HG02759 (cell line): ENCODE data around the gene EFNA2.

Source experiments
- ATAC-seq: cut with Tn5 transposase; IDR thresholded peaks from one replicate; pipeline ENCODE4 v1.9.1; 2021; ENCODE audit warnings: mild to moderate bottlenecking, moderate library complexity; ENCODE audit not compliant: unreplicated experiment

Gene EFNA2

DNA sequence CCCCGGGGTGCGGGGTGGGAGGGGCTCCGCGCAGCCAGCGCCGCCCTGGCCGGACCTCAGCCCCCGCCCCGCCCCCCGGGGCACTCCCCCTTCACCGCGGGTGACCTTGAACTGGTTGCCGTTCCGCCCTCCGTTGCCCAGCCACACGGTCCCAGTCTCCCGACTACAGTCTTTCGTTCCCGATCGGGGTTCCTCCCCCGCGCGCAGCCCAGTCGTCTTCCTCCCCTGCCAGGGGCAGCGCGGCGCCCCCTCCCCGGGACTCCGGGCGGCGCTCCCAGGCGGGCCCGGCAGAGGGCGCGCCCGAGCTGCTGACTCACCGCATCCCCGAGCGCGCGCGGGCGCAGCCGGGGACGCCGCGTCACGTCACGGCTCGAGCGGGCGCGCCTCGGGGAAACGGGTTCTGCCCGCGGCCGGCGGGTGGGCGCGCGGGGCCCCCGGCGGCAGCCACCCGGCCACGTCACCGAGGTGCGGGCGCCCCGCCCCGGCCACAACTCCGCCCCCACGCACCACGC is 36.8 kb upstream of the EFNA2 start:
- peak; percentile 30 for ATAC-seq

DNA sequence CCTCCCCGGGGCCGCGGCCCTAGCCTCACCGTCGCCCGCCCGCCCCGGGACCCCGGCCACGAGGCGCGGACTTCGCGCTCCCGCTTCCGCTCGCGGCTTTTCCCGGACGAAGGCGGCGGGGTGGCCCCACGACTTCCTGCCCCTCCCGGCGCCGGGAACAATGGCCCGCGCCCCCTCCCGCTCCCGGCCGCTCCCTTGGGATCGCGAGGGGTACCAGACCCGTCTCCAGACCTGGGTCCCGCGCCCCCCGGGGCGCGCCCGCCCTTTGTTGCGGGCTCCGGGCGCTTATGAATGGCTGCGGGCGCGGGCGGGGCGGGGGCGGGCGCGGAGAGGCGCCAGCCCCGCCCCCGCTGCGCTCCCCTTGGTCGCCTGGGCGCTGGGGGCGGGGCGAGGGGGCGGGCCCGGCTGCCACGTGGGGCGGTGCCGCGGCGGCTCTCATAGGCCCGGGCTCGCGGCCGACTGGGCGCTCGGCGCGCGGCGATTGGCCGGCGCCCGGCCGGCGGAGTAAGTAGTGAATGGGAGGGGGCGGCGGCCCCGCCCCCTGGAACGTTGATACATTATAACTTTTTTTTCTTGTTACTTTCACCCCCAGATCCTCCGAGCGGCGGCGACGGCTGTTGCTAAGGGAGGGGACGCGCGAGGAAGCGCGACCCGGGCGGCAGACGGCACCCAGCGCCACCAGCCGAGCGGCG is 36.2 kb upstream of the EFNA2 start:
- peak; percentile 57 for ATAC-seq

DNA sequence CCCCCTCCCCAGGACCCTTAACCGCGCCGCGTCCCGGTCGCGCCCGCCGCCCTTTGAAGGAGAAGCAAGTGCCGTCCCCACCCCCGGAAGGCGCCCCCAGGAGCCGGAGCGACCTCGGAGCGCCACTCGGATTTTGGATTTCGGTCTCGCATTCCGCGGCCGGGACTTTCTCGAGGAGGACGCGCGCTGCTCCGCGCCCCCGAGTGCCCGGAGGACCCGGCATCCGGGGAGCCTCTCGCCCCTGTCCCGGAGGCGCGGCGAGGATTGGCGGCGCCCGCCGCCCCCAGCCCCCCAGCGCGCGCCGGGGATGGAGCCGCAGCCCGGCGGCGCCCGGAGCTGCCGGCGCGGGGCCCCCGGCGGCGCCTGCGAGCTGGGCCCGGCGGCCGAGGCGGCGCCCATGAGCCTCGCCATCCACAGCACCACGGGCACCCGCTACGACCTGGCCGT is 35.7 kb upstream of the EFNA2 start:
- no peak for ATAC-seq

DNA sequence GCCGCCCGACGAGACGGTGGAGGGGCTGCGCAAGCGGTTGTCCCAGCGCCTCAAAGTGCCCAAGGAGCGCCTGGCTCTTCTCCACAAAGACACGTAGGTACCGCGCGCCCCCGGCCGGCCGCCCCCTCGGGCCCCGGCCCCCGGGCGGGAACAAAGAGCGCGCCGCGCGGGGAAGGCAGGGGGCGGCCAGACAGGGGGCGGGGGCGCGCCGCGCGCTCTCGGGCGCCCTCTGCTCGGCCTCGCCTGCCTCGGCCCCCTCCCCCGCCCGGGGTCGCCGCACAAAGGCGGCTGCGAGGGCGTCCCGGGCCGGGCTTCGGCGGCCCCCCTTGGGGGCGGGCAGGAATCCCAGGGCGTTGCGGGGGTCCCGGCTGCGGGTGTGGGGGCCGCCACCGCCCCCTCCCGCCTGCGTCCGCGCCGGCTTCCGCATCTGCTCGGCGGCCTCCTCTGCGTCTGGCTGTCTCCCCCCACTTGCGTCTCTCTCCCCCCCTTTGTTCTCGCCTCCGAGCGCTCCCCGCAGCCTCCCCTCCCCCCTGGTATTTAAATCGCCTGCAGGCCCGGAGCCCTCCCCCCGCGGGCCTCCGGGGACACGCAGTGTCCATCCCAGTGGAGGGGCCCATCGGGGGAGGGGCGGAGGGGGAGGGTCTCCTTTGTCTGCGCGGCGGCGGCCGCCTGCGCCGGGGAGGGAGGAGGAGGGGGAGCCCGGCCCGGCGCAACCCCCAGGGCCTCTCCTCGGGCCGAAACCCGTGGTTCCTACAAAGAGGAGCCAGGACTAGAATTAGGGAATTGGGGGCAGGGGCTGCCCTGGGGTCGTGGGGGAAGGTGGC is 35.0 kb upstream of the EFNA2 start:
- ATAC-seq = no peak

- no peak for ATAC-seq
These were observed 34.1 kb upstream of the EFNA2 start for GRCh38 chr19:1251330-1252220.

GRCh38 chr19:1252221-1252820 is 33.4 kb upstream of the EFNA2 start:
- no peak for ATAC-seq

GRCh38 chr19:1252821-1253513 is 32.7 kb upstream of the EFNA2 start:
- ATAC-seq = no peak

GRCh38 chr19:1253514-1254080 is 32.1 kb upstream of the EFNA2 start:
- ATAC-seq = no peak

GRCh38 chr19:1254081-1254527 is 31.6 kb upstream of the EFNA2 start:
- ATAC-seq = no peak

- no peak for ATAC-seq
These were observed 31.0 kb upstream of the EFNA2 start for GRCh38 chr19:1254530-1255185.

GRCh38 chr19:1255186-1256161 is 30.2 kb upstream of the EFNA2 start:
- no peak for ATAC-seq

- ATAC-seq = no peak
These were observed 28.8 kb upstream of the EFNA2 start for GRCh38 chr19:1256646-1257474.

GRCh38 chr19:1257475-1258162 is 28.1 kb upstream of the EFNA2 start:
- no peak for ATAC-seq

DNA sequence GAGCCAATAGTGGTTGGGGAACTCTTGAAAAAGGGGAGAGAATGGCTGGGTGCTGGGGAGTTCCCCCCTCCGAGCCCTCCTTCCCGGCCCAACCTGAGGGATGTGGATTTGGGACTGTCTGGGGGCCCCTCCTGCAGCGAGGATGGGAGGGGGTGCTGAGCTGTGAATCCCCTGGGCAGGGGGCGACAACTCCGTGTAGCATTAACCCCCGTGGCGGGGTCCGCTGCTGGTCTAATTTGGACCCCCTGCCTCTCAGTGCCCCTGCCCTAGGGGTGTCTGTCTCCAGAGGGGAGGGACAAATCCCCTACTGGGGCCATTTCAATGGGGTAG is 27.5 kb upstream of the EFNA2 start:
- ATAC-seq = no peak

DNA sequence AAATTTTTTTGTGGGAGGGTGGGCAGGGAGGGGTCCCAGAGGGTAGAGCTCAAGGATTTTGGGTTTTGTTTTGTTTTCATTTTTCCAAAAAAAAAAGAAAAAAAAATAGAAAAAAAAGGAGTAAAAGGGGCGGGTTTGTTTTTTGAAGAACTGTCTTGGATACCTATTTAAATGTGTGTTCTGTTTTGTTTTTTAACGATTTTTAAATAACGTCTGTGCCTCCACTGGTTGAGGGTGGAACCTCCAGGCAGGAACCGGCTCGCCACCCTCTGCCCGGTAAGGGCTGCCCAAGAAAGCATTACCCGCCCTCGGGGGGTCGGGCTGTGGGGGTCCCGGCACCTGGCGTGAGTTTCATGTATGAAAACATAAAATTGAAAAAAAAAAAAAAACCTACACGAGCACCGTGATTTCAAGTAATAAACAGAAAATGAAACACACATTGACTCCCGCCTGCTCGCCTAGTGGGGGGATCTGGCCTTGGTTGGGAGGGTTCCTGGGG is 26.9 kb upstream of the EFNA2 start:
- ATAC-seq = no peak

GRCh38 chr19:1259206-1259875 is 26.3 kb upstream of the EFNA2 start:
- peak; percentile 34 for ATAC-seq
